HG02840 (cell line): ENCODE measurements around the gene GDAP2.

Experiments
- ATAC-seq: cut with Tn5 transposase; IDR thresholded peaks from one replicate; pipeline ENCODE4 v1.9.1; 2021; ENCODE audit warnings: mild to moderate bottlenecking, moderate library complexity, moderate number of reproducible peaks; ENCODE audit not compliant: unreplicated experiment, low FRiP score

GDAP2 gene

GRCh38 chr1:117904485-117904884, 24.9 kb downstream of the GDAP2 start:
- no peak for ATAC-seq

GRCh38 chr1:117902944-117903343, 26.5 kb downstream of the GDAP2 start:
- no peak for ATAC-seq

- ATAC-seq, result no peak
Observed at GRCh38 chr1:117899801-117900200, 29.6 kb downstream of the GDAP2 start.

- no peak for ATAC-seq
Observed at GRCh38 chr1:117897551-117897950, 31.9 kb downstream of the GDAP2 start.

- peak; percentile 66 for ATAC-seq
Observed at GRCh38 chr1:117895482-117896114, 33.8 kb downstream of the GDAP2 start.

- no peak for ATAC-seq
Observed at GRCh38 chr1:117894078-117894477, 35.3 kb downstream of the GDAP2 start.

GRCh38 chr1:117892512-117892911, 36.9 kb downstream of the GDAP2 start:
- no peak for ATAC-seq

GRCh38 chr1:117890452-117890851, 39.0 kb downstream of the GDAP2 start:
- no peak for ATAC-seq

GRCh38 chr1:117886101-117886795, 43.2 kb downstream of the GDAP2 start:
- ATAC-seq, result no peak

- no peak for ATAC-seq
Observed at GRCh38 chr1:117883616-117884015, 45.8 kb downstream of the GDAP2 start.

- no peak for ATAC-seq
Observed at GRCh38 chr1:117879284-117879683, 50.1 kb downstream of the GDAP2 start.

GRCh38 chr1:117877823-117878222, 51.6 kb downstream of the GDAP2 start:
- no peak for ATAC-seq

- ATAC-seq, result no peak
Observed at GRCh38 chr1:117871013-117871412, 58.4 kb downstream of the GDAP2 start.

GRCh38 chr1:117861694-117862093, 67.7 kb downstream of the GDAP2 start:
- ATAC-seq, result no peak

- ATAC-seq, result no peak
Observed at GRCh38 chr1:117860896-117861610, 68.4 kb downstream of the GDAP2 start.

GRCh38 chr1:117859901-117860300, 69.5 kb downstream of the GDAP2 start:
- no peak for ATAC-seq

GRCh38 chr1:117857418-117857817, 72.0 kb downstream of the GDAP2 start:
- no peak for ATAC-seq

GRCh38 chr1:117852853-117853553, 76.4 kb downstream of the GDAP2 start:
- ATAC-seq, result no peak

- ATAC-seq, result no peak
Observed at GRCh38 chr1:117851687-117852086, 77.7 kb downstream of the GDAP2 start.

GRCh38 chr1:117846674-117847425, 82.6 kb downstream of the GDAP2 start:
- no peak for ATAC-seq
